Liver (tissue), 9 donors: Measurements from ENCODE around the gene CCDC15. TPM values are rescaled to one million over a fixed set of nuclear protein-coding genes. Genes with fewer than 3 reads are reported as not detected.

Experiments
- DNase-seq: peaks from one replicate; pipeline ENCODE4 v3.0.0-alpha.2; 2017; ENCODE audit warnings: low spot score
- H3K27ac ChIP-seq, 2 donors: one replicate each; pipeline ENCODE4 v1.7.0; 2013; ENCODE audit warnings: inconsistent platforms in 2 of 2, low read length in 2 of 2, control low read depth in 1 of 2, low read depth in 1 of 2, mild to moderate bottlenecking in 1 of 2
- H3K27me3 ChIP-seq, 4 donors: one replicate each; pipeline versions ENCODE4 v1.6.1 to v1.7.0; 2013; ENCODE audit warnings: low read length in 3 of 4, inconsistent platforms in 1 of 4, mild to moderate bottlenecking in 1 of 4, moderate library complexity in 1 of 4; ENCODE audit not compliant: control insufficient read depth in 4 of 4, insufficient read depth in 4 of 4
- H3K36me3 ChIP-seq, 4 donors: one replicate each; pipeline versions ENCODE4 v1.6.1 to v1.7.0; 2013; ENCODE audit warnings: low read length in 3 of 4, mild to moderate bottlenecking in 3 of 4, low read depth in 1 of 4, moderate library complexity in 1 of 4; ENCODE audit not compliant: control insufficient read depth in 4 of 4, insufficient read depth in 3 of 4
- H3K4me1 ChIP-seq, 4 donors: one replicate each; pipeline versions ENCODE4 v1.6.1 to v1.7.0; 2013; ENCODE audit warnings: low read length in 3 of 4, mild to moderate bottlenecking in 3 of 4, moderate library complexity in 1 of 4; ENCODE audit not compliant: control insufficient read depth in 4 of 4, insufficient read depth in 4 of 4
- H3K4me3 ChIP-seq, 3 donors: one replicate each; pipeline versions ENCODE4 v1.6.1 to v1.7.0; 2013; ENCODE audit warnings: low read length in 3 of 3, control low read depth in 1 of 3, low read depth in 1 of 3, mild to moderate bottlenecking in 1 of 3
- H3K9ac ChIP-seq, 2 donors: one replicate each; pipeline ENCODE4 v1.7.0; 2013; ENCODE audit warnings: low read length in 2 of 2, mild to moderate bottlenecking in 2 of 2, moderate library complexity in 2 of 2, control low read depth in 1 of 2, low read depth in 1 of 2
- H3K9me3 ChIP-seq, 4 donors: one replicate each; pipeline versions ENCODE4 v1.6.1 to v1.7.0; 2013; ENCODE audit warnings: low read length in 3 of 4; ENCODE audit not compliant: control insufficient read depth in 4 of 4
- ATF3 ChIP-seq: IDR thresholded peaks from 2 replicates; pipeline ENCODE4 v1.6.1; 2016; ENCODE audit warnings: antibody characterized with exemption
- EGR1 ChIP-seq, 2 donors: IDR thresholded peaks; 2 replicates each; pipeline ENCODE4 v1.6.1; 2016 to 2018; ENCODE audit warnings: antibody characterized with exemption in 2 of 2, low read depth in 2 of 2
- FOXA1 ChIP-seq: IDR thresholded peaks from 2 replicates; pipeline ENCODE4 v1.6.1; 2016; ENCODE audit warnings: antibody characterized with exemption
- FOXA2 ChIP-seq: IDR thresholded peaks from 2 replicates; pipeline ENCODE4 v1.6.1; 2016; ENCODE audit warnings: antibody characterized with exemption
- GABPA ChIP-seq, 2 donors: IDR thresholded peaks in 1 of 2; conservative IDR thresholded peaks in 1 of 2; 2 replicates each; pipeline ENCODE4 v1.6.1; 2016; ENCODE audit warnings: antibody characterized with exemption in 2 of 2, mild to moderate bottlenecking in 1 of 2, moderate library complexity in 1 of 2
- HNF4A ChIP-seq, 2 donors: conservative IDR thresholded peaks; 2 replicates each; pipeline ENCODE4 v1.6.1; 2016; ENCODE audit warnings: antibody characterized with exemption in 2 of 2, mild to moderate bottlenecking in 2 of 2
- HNF4G ChIP-seq: IDR thresholded peaks from 2 replicates; pipeline ENCODE4 v1.6.1; 2016; ENCODE audit warnings: antibody characterized with exemption
- JUND ChIP-seq, 2 donors: IDR thresholded peaks; 2 replicates each; pipeline ENCODE4 v1.6.1; 2016; ENCODE audit warnings: antibody characterized with exemption in 2 of 2
- MAX ChIP-seq: IDR thresholded peaks from 2 replicates; pipeline ENCODE4 v1.6.1; 2016; ENCODE audit warnings: antibody characterized with exemption
- NR2F2 ChIP-seq: IDR thresholded peaks from 2 replicates; pipeline ENCODE4 v1.6.1; 2016; ENCODE audit warnings: antibody characterized with exemption
- RAD21 ChIP-seq, 2 donors: IDR thresholded peaks; 2 replicates each; pipeline ENCODE4 v1.6.1; 2016; ENCODE audit warnings: antibody characterized with exemption in 2 of 2, mild to moderate bottlenecking in 2 of 2
- REST ChIP-seq: IDR thresholded peaks from 2 replicates; pipeline ENCODE4 v1.6.1; 2016; ENCODE audit warnings: antibody characterized with exemption, mild to moderate bottlenecking
- RXRA ChIP-seq, 2 donors: IDR thresholded peaks; 2 replicates each; pipeline ENCODE4 v1.6.1; 2017 to 2018; ENCODE audit warnings: antibody characterized with exemption in 2 of 2, mild to moderate bottlenecking in 1 of 2
- SP1 ChIP-seq: IDR thresholded peaks from 2 replicates; pipeline ENCODE4 v1.6.1; 2018; ENCODE audit warnings: antibody characterized with exemption, mild to moderate bottlenecking
- TAF1 ChIP-seq: conservative IDR thresholded peaks from 2 replicates; pipeline ENCODE4 v1.6.1; 2016; ENCODE audit warnings: antibody characterized with exemption, mild to moderate bottlenecking
- YY1 ChIP-seq: IDR thresholded peaks from 2 replicates; pipeline ENCODE4 v1.6.1; 2016; ENCODE audit warnings: antibody characterized with exemption, mild to moderate bottlenecking
- WGBS: extraction: QIAGEN DNeasy Blood & Tissue Kit; methylation state at CpG from one replicate; pipeline ENCODE4 v1.1.7; 2013; 5-methylcytosine and 5-hydroxymethylcytosine counted together
- polyA plus RNA-seq, 2 donors: library from polyadenylated mRNA; stranded (reverse) in 1 of 2; unstranded in 1 of 2; fragments of 200-250 nt in 1 of 2; fragments of >200 nt in 1 of 2; fragmentation: Nextera tagmentation in 1 of 2; extraction: Ambion mirVana in 1 of 2; gene quantifications; one replicate each; pipeline versions ENCODE4 v1.2.1 to v1.2.3, GENCODE V29; 2013 to 2015
- total RNA-seq, 2 donors: library from RNA; depleted of rRNA; stranded (reverse); fragments of >200 nt; gene quantifications; one replicate each; pipeline ENCODE4 v1.2.3, GENCODE V29; 2014
- TF ChIP-seq, protein P1 (sequence below): IDR thresholded peaks from 2 replicates; pipeline ENCODE4 v1.6.1; 2016; ENCODE audit warnings: antibody characterized with exemption
- TF ChIP-seq, protein P2 (sequence below): fragments of 150-350 bp; IDR thresholded peaks from 2 replicates; pipeline ENCODE4 v1.5.1; 2017; ENCODE audit warnings: improper control_type of control experiment, low read depth, low read length; ENCODE audit not compliant: missing input control
- donor health status: healthy.
- donor health status: healthy.
- donor health status: healthy.
- donor health status: healthy.
- donor health status: healthy.

CCDC15 gene
- total and polyA plus RNA-seq, 4 donors: 0.35 to 3.5 (median 0.88) TPM

- TF ChIP-seq MAX (no peak), HNF4G (no peak), GABPA (IDR thresholded peaks at IDR 0.05 in 1 of 2, conservative IDR thresholded peaks at IDR 0.05 in 1 of 2) (no peak), RXRA (IDR thresholded peaks at IDR 0.05) (no peak)
Measured at GRCh38 chr11:124950601-124951330, 3.2 kb upstream of the CCDC15 start (continued).

- H3K4me1 ChIP-seq: peaks cover 4 to 14% (median 7%) of the 10 kb centered on the region in 4 donors
- H3K9ac ChIP-seq: no peak overlapping the region
- TF ChIP-seq NR2F2 (no peak), RXRA (IDR thresholded peaks at IDR 0.05) (no peak), SP1 (no peak), YY1 (no peak), GABPA (IDR thresholded peaks at IDR 0.05 in 1 of 2, conservative IDR thresholded peaks at IDR 0.05 in 1 of 2) (no peak), TAF1 (no peak), HNF4A (conservative IDR thresholded peaks at IDR 0.05) (no peak), RAD21 (IDR thresholded peaks at IDR 0.05) (no peak), ATF3 (no peak), JUND (IDR thresholded peaks at IDR 0.05) (no peak), HNF4G (no peak), EGR1 (IDR thresholded peaks at IDR 0.05; ENCODE audit: low read depth in 2 of 2) (no peak), FOXA2 (no peak), FOXA1 (no peak), MAX (no peak), REST (no peak)
- TF ChIP-seq, protein P1, sequence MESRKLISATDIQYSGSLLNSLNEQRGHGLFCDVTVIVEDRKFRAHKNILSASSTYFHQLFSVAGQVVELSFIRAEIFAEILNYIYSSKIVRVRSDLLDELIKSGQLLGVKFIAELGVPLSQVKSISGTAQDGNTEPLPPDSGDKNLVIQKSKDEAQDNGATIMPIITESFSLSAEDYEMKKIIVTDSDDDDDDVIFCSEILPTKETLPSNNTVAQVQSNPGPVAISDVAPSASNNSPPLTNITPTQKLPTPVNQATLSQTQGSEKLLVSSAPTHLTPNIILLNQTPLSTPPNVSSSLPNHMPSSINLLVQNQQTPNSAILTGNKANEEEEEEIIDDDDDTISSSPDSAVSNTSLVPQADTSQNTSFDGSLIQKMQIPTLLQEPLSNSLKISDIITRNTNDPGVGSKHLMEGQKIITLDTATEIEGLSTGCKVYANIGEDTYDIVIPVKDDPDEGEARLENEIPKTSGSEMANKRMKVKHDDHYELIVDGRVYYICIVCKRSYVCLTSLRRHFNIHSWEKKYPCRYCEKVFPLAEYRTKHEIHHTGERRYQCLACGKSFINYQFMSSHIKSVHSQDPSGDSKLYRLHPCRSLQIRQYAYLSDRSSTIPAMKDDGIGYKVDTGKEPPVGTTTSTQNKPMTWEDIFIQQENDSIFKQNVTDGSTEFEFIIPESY: no peak
- TF ChIP-seq, protein P2, sequence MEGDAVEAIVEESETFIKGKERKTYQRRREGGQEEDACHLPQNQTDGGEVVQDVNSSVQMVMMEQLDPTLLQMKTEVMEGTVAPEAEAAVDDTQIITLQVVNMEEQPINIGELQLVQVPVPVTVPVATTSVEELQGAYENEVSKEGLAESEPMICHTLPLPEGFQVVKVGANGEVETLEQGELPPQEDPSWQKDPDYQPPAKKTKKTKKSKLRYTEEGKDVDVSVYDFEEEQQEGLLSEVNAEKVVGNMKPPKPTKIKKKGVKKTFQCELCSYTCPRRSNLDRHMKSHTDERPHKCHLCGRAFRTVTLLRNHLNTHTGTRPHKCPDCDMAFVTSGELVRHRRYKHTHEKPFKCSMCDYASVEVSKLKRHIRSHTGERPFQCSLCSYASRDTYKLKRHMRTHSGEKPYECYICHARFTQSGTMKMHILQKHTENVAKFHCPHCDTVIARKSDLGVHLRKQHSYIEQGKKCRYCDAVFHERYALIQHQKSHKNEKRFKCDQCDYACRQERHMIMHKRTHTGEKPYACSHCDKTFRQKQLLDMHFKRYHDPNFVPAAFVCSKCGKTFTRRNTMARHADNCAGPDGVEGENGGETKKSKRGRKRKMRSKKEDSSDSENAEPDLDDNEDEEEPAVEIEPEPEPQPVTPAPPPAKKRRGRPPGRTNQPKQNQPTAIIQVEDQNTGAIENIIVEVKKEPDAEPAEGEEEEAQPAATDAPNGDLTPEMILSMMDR: no peak
- H3K4me3 ChIP-seq: no peak overlapping the region
- H3K27ac ChIP-seq: no peak overlapping the region
- no peak for DNase-seq
- no peaks in the 10 kb centered on the region for H3K27me3 ChIP-seq
- WGBS: 68% methylated on average over 3 of the region's 3 CpGs
- H3K36me3 ChIP-seq: no peaks in the 10 kb centered on the region
- H3K9me3 ChIP-seq: no peaks in the 10 kb centered on the region
Measured at GRCh38 chr11:124951341-124951740, 2.7 kb upstream of the CCDC15 start.
